Upper lobe of left lung (tissue), 6 donors: ENCODE measurements around the gene ADARB1. TPM values are rescaled to one million over a fixed set of nuclear protein-coding genes. Genes with fewer than 3 reads are reported as not detected.

Experiments
- ATAC-seq, 2 donors: fragments of 200-7000 bp; cut with Tn5 transposase; one replicate each; pipeline ENCODE4 v1.9.1; 2022; ENCODE audit warnings: mild to moderate bottlenecking in 2 of 2, moderate library complexity in 2 of 2; ENCODE audit not compliant: low FRiP score in 2 of 2
- DNase-seq, 2 donors: peaks; one replicate each; pipeline ENCODE4 v3.0.0-alpha.2; 2019 to 2020
- H3K27ac ChIP-seq, 4 donors: fragments of 200-600 bp; sonication (generic); one replicate each; pipeline ENCODE4 v1.5.1; 2016 to 2019
- H3K27me3 ChIP-seq, 4 donors: fragments of 200-600 bp; sonication (generic); one replicate each; pipeline ENCODE4 v1.5.1; 2017 to 2019
- H3K36me3 ChIP-seq, 4 donors: fragments of 200-600 bp; sonication (generic); one replicate each; pipeline ENCODE4 v1.5.1; 2016 to 2019
- H3K4me1 ChIP-seq, 4 donors: fragments of 200-600 bp; sonication (generic); one replicate each; pipeline ENCODE4 v1.5.1; 2018 to 2019
- H3K4me3 ChIP-seq, 4 donors: fragments of 200-600 bp; sonication (generic); one replicate each; pipeline ENCODE4 v1.5.1; 2017 to 2019; ENCODE audit warnings: mild to moderate bottlenecking in 2 of 4, moderate library complexity in 1 of 4
- H3K9me3 ChIP-seq, 4 donors: fragments of 200-600 bp; sonication (generic); one replicate each; pipeline ENCODE4 v1.5.1; 2018 to 2019
- CTCF ChIP-seq, 6 experiments: fragments of 450-650 bp in 4 of 6; fragments of 200-600 bp in 2 of 6; sonication (generic) in 2 of 6; IDR thresholded peaks; one replicate each; pipeline ENCODE4 v1.5.1; 2016 to 2019; ENCODE audit warnings: antibody characterized with exemption in 6 of 6
- EP300 ChIP-seq, 4 donors: sonication (generic); formaldehyde crosslinking; IDR thresholded peaks; one replicate each; pipeline ENCODE4 v1.5.1; 2017; ENCODE audit warnings: antibody characterized with exemption in 4 of 4, control low read depth in 2 of 4
- POLR2A ChIP-seq, 4 donors: fragments of 450-650 bp; IDR thresholded peaks; one replicate each; pipeline ENCODE4 v1.5.1; 2016 to 2017; ENCODE audit warnings: antibody characterized with exemption in 4 of 4, mild to moderate bottlenecking in 2 of 4
- POLR2AphosphoS5 ChIP-seq, 2 donors: sonication (generic); formaldehyde crosslinking; IDR thresholded peaks; one replicate each; pipeline ENCODE4 v1.5.1; 2017; ENCODE audit warnings: antibody characterized with exemption in 2 of 2
- WGBS, 2 donors: methylation state at CpG; one replicate each; pipeline ENCODE4 v1.1.5; 2017 to 2018; 5-methylcytosine and 5-hydroxymethylcytosine counted together
- total RNA-seq, 6 donors: library from RNA; depleted of rRNA in 4 of 6; stranded (reverse); fragments of >200 nt in 4 of 6; gene quantifications; one replicate each; pipeline versions ENCODE4 v1.1.0 to v1.2.1, GENCODE V29; 2016 to 2021
- donor health status: DM: no; HTN: no; CAD: no; lungs with moderate emphysema.
- donor health status: DM: no; HTN: yes; CAD: no; lungs with severe emphysema.

The ADARB1 gene
- total RNA-seq, 6 donors from 2014 or later, result 26.5 to 94.3 (median 42.4) TPM

- DNase-seq, result peak in 1 of 2 donors; percentile 20
- WGBS, 2 donors, result 68 to 77% methylated on average over 19 of the region's 19 CpGs
- peak overlapping the region in 3 of 4 donors; percentile 73 to 81 (median 75) for H3K27ac ChIP-seq
These were observed 23.4 kb upstream of the ADARB1 start for GRCh38 chr21:45050797-45051489.

GRCh38 chr21:45051580-45052434, 22.6 kb upstream of the ADARB1 start:
- TF ChIP-seq POLR2AphosphoS5 (IDR thresholded peaks at IDR 0.05), result no peak
- TF ChIP-seq CTCF (IDR thresholded peaks at IDR 0.05), result no peak
- TF ChIP-seq EP300 (IDR thresholded peaks at IDR 0.05), result no peak
- TF ChIP-seq POLR2A (IDR thresholded peaks at IDR 0.05), result no peak
- Histone ChIP-seq H3K36me3 (no peaks in the 10 kb centered on the region), H3K4me3 (no peak overlapping the region), H3K27ac (peak overlapping the region in 3 of 4 donors; percentile 64 to 73 (median 68)), H3K4me1 (peaks cover 0 to 12% (median 5%) of the 10 kb centered on the region in 4 donors), H3K27me3 (no peaks in the 10 kb centered on the region), H3K9me3 (peaks cover 0 to 7% (median 0%) of the 10 kb centered on the region in 4 donors)
- ATAC-seq (no peak), DNase-seq (peak; percentile 15 to 77)
- WGBS, 2 donors, result 81 to 84% methylated on average over 18 to 24 of the region's 24 CpGs

More at GRCh38 chr21:45050797-45051489, 23.4 kb upstream of the ADARB1 start:
- Histone ChIP-seq H3K4me1 (peaks cover 0 to 7% (median 2%) of the 10 kb centered on the region in 4 donors), H3K9me3 (peaks cover 0 to 7% (median 0%) of the 10 kb centered on the region in 4 donors), H3K36me3 (no peaks in the 10 kb centered on the region), H3K4me3 (no peak overlapping the region), H3K27me3 (no peaks in the 10 kb centered on the region)
- TF ChIP-seq CTCF (IDR thresholded peaks at IDR 0.05) (no peak), POLR2A (IDR thresholded peaks at IDR 0.05) (no peak), POLR2AphosphoS5 (IDR thresholded peaks at IDR 0.05) (peak in 1 of 2 donors; percentile 59), EP300 (IDR thresholded peaks at IDR 0.05) (peak in 2 of 4 donors; percentile 15 to 28)
- peak; percentile 15 to 52 for ATAC-seq

GRCh38 chr21:45052960-45053359, 21.4 kb upstream of the ADARB1 start:
- no peaks in the 10 kb centered on the region for H3K27me3 ChIP-seq
- H3K36me3 ChIP-seq, result no peaks in the 10 kb centered on the region
- H3K9me3 ChIP-seq, result no peaks in the 10 kb centered on the region
- peak in 1 of 2 donors; percentile 7 for ATAC-seq
- no peak for TF ChIP-seq POLR2AphosphoS5 (IDR thresholded peaks at IDR 0.05)
- no peak for TF ChIP-seq EP300 (IDR thresholded peaks at IDR 0.05)
- no peak for TF ChIP-seq CTCF (IDR thresholded peaks at IDR 0.05)
- no peak for TF ChIP-seq POLR2A (IDR thresholded peaks at IDR 0.05)
- H3K4me3 ChIP-seq, result no peak overlapping the region
- WGBS, 2 donors, result 94 to 95% methylated on average over 10 of the region's 10 CpGs
- H3K27ac ChIP-seq, result no peak overlapping the region
- H3K4me1 ChIP-seq, result peaks cover 0 to 18% (median 6%) of the 10 kb centered on the region in 4 donors
- DNase-seq, result peak in 1 of 2 donors; percentile 3

GRCh38 chr21:45053561-45054226, 20.7 kb upstream of the ADARB1 start:
- ATAC-seq (no peak), DNase-seq (peak in 1 of 2 donors; percentile 10)
- TF ChIP-seq POLR2A (IDR thresholded peaks at IDR 0.05) (no peak), CTCF (IDR thresholded peaks at IDR 0.05) (no peak), EP300 (IDR thresholded peaks at IDR 0.05) (no peak), POLR2AphosphoS5 (IDR thresholded peaks at IDR 0.05) (no peak)
- H3K9me3 ChIP-seq, result no peaks in the 10 kb centered on the region
- no peaks in the 10 kb centered on the region for H3K36me3 ChIP-seq
- peaks cover 0 to 18% (median 6%) of the 10 kb centered on the region in 4 donors for H3K4me1 ChIP-seq
- no peak overlapping the region for H3K27ac ChIP-seq
- no peaks in the 10 kb centered on the region for H3K27me3 ChIP-seq
- no peak overlapping the region for H3K4me3 ChIP-seq
- 72 to 82% methylated on average over 6 to 8 of the region's 8 CpGs for WGBS, 2 donors
